Measurements from ENCODE around the gene CHD5.

CHD5 gene

GRCh38 chr1:6174621-6175410 lies 5.3 kb downstream of the CHD5 start:
- DNase-seq (ENCODE audit: low read depth in 2 of 2): no peak

GRCh38 chr1:6172549-6172948 lies 7.6 kb downstream of the CHD5 start:
- no peak for DNase-seq (ENCODE audit: low read depth in 2 of 2)

GRCh38 chr1:6171548-6172124 lies 8.5 kb downstream of the CHD5 start:
- DNase-seq (ENCODE audit: low read depth in 2 of 2): no peak

GRCh38 chr1:6170742-6171201 lies 9.3 kb downstream of the CHD5 start:
- DNase-seq (ENCODE audit: low read depth in 2 of 2): no peak

- DNase-seq (ENCODE audit: low read depth in 2 of 2): no peak
Observed at GRCh38 chr1:6170116-6170741, 9.9 kb downstream of the CHD5 start.

GRCh38 chr1:6168947-6169586 lies 11.1 kb downstream of the CHD5 start:
- DNase-seq (ENCODE audit: low read depth in 2 of 2): no peak

- DNase-seq (ENCODE audit: low read depth in 2 of 2): no peak
Observed at GRCh38 chr1:6167391-6168303, 12.5 kb downstream of the CHD5 start.

GRCh38 chr1:6166655-6167390 lies 13.3 kb downstream of the CHD5 start:
- DNase-seq (ENCODE audit: low read depth in 2 of 2): no peak

- DNase-seq (ENCODE audit: low read depth in 2 of 2): no peak
Observed at GRCh38 chr1:6166221-6166620, 13.9 kb downstream of the CHD5 start.

- no peak for DNase-seq (ENCODE audit: low read depth in 2 of 2)
Observed at GRCh38 chr1:6165441-6165985, 14.6 kb downstream of the CHD5 start.

GRCh38 chr1:6165027-6165426 lies 15.1 kb downstream of the CHD5 start:
- DNase-seq (ENCODE audit: low read depth in 2 of 2): no peak

- DNase-seq (ENCODE audit: low read depth in 2 of 2): no peak
Observed at GRCh38 chr1:6163973-6164617, 16.0 kb downstream of the CHD5 start.

GRCh38 chr1:6163191-6163972 lies 16.7 kb downstream of the CHD5 start:
- no peak for DNase-seq (ENCODE audit: low read depth in 2 of 2)

- no peak for DNase-seq (ENCODE audit: low read depth in 2 of 2)
Observed at GRCh38 chr1:6162773-6163172, 17.3 kb downstream of the CHD5 start.

GRCh38 chr1:6162341-6162740 lies 17.8 kb downstream of the CHD5 start:
- DNase-seq (ENCODE audit: low read depth in 2 of 2): no peak

- DNase-seq (ENCODE audit: low read depth in 2 of 2): no peak
Observed at GRCh38 chr1:6158181-6158580, 21.9 kb downstream of the CHD5 start.

- no peak for DNase-seq (ENCODE audit: low read depth in 2 of 2)
Observed at GRCh38 chr1:6157528-6158174, 22.5 kb downstream of the CHD5 start.

GRCh38 chr1:6157132-6157527 lies 23.0 kb downstream of the CHD5 start:
- no peak for DNase-seq (ENCODE audit: low read depth in 2 of 2)
